GM19351 (cell line): Measurements from ENCODE around the gene TOMM7.
"Not testable (repeated sequence)": the region's sequence is repeated elsewhere in the genome, so short reads cannot be mapped to it uniquely, and the experiment has no call there.

Experiments used
- ATAC-seq: cut with Tn5 transposase; IDR thresholded peaks from one replicate; pipeline ENCODE4 v1.9.1; 2021; ENCODE audit warnings: mild to moderate bottlenecking, moderate library complexity; ENCODE audit not compliant: unreplicated experiment

The TOMM7 gene

DNA sequence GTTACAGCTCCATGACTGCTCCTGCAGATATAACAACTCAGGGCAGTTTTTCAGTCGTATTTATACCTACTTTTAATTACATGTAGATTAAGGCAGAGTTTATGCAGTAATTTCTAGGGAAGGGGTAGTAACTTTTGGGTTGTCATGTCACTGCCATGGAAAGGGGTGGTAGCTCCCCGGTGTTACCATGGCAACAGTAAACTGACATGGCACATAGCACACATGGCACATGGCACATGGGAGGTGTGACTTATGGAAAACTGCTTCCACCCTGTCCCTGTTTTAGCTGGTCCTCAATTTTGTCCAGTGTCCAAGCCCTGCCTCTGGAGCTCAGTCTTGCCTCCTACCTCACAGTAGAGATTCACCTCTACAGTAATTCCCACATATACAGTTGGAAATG, 3.9 kb upstream of the TOMM7 start:
- ATAC-seq, result no peak

DNA sequence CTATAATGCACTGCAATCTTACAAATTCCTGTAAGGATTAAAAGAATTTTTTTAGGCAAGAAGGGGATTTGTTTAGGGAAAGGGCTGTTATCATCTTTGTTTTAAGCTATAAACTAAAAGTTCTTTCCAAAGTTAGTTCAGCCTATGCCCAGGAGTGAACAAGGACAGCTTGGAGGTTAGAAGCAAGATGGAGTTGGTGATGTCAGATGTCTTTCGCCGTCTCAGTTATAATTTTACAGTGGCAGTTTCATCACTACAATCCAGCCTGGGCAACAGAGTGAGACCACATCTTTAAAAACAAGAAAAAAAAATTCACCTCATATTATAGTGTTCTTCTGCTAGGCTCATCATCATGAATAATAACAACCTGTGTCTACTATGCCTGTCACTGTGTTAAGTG, 2.1 kb upstream of the TOMM7 start:
- no peak for ATAC-seq

DNA sequence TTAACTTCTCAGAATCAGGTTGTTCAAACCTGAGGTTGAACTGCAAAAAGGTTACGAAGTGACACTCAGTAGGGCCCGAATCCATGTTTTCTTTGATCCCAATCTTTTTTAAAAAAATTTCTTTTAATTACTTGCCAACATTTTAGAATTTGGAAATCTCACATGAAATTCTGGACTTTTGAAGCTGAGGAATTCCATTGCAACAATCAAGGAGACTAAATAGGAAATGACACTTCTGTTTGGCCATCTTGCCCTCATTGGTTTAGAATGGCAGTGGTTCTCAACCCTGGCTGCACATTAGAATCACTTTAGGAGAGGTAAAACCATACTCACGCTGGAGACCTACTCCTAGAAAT, 471 bp upstream of the TOMM7 start:
- peak; percentile 2 for ATAC-seq

DNA sequence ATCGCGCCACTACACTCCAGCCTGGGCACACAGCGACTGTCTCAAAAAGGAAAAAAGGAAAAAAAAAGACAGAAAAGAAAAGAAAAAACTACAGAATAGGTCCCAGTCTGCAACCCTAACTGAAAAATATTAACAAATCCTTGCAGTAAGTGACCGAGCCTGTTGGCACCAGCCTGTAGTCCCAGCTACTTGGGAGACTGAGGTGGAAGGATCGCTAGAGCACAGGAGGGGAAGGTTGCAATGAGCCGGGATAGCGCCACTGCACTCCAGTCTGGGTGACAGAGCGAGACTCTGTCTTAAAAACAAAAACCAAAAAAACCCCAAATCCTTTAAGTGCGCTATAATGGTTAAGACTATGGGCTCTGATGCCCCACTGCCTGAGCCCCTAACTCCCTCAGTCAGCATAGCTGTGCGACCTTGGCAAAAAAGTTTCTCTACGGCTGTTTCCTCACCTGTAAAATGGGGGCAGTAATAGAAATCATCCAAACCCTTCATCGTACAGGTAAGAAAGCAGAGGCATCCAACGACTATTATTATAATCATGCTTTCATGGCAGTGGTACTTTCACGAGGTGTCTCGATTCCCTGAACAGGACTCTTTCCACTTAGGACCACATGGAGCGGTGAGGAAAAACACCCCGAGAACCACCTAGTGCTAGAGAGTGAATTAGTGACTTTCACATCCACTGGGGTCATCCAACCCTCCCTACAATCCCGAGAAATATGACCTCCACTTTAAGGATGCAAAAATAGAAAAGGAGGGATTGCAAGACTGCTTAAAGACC, 755 bp downstream of the TOMM7 start:
- ATAC-seq, result peak; percentile 15

DNA sequence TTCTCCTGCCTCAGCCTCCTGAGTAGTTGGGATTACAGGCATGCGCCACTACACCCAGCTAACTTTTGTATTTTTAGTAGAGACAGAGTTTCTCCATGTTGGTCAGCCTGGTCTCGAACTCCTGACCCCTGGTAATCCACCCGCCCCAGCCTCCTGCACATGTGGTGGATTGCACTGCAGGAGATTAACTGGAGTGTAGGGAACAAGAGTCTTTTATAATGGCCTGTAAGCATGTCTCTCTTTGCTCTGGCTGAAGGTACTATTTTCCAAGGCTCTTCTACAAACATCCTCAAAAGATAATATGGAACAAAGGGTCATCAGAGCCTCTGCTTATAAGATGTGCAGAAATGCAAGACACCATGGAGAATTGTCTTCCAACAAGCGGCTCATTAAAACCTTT, 3.2 kb downstream of the TOMM7 start:
- ATAC-seq, result no peak

DNA sequence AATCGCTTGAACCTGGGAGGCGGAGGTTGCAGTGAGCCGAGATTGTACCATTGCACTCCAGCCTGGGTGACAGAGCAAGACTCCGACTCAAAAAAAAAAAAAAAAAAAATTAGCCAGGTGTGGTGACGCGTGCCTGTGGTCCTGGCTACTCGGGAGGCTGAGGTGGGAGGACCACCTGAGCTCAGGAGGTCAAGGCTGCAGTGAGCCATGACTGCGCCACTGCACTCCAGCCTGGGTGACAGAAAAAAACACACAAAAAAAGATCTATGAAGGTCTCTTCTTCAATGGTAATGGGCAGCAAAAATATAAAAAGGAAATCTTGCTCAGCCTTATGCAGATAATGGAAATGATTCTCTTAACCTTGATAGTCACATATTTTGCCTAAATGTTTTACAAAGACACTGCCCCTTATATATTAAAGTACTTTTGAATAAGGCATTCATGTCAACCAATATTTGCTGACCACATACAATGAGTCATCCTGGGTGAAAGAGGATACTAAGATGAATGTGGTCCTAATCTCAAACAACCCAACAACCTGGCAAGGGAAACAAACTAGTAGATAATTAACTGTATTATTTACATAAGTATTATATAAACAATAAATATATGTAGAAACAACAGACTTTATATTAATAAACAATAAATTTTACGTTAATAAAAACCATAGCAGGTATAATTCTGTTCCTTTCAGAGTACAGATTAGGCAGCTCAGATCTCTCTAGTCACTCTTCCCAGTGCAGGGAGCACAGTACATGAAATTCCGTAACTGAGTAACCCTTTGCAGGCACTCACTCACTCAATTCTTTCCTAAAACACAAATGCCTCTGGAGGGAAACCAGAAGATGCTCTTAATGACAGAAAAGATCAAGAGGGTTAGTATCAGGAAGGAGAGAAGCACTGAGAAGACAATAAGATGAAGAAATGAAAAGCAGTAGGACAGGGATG, 8.1 kb downstream of the TOMM7 start:
- ATAC-seq, result no peak

DNA sequence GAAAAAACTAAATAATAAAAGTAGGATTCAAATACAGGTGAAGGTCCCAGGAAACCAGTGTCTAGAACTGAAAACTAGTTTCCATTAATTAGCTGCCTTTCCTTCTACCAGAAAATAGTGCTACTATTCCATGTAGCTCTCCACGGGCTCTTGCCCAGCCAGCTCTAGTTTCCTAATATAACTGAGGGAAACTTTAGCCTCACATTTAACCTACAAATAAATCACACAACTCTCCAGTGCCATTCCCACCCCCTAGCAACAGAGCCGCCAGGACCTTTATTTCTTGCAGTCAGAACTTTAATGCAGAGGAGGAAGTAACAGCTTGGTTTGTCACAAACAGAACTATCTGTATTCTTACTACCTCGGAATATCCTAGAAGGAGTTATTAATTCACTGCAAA, 10.3 kb downstream of the TOMM7 start:
- no peak for ATAC-seq

DNA sequence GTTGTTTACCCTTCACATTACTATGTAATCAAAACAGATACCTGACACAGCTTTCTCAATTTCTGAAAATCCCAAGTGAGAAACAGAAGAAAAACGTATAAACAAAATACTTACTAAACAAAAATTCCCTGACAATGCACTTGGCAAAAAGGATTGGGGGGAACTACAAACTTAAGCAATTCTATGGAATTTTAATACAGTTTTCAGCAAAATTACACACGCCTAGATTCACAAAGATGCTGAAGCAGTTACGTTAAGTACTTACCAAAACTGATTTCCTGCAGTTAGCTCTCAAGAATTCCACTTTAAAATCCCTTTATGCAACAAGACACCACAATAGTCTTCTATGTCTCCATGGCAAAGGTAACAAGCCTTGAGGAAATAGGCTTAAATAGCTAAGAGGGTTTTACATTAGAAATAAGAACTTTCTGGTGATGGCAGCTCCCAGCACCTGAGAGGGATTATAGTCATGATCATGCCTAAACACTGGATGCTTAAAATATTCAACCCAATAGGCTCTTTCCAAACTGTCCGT, 10.8 kb downstream of the TOMM7 start:
- ATAC-seq, result no peak

DNA sequence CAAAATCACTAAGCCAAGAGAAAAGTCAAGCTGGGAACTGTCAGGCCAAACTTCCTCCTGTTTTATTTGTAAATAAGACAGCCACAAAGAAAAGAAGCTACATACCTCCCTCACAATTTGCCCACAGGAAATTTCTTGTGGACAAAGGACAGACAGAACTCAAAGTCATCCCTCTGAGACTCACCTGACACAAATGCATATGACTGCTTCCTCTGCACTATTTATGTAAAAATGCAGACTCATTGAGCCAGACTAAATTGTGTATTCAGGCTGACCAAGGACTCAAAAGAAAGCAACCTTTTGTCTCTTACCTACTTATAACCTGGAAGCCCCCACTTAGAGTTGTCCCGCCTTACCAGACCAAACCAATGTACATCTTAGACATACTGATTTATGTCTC, 11.8 kb downstream of the TOMM7 start:
- no peak for ATAC-seq

DNA sequence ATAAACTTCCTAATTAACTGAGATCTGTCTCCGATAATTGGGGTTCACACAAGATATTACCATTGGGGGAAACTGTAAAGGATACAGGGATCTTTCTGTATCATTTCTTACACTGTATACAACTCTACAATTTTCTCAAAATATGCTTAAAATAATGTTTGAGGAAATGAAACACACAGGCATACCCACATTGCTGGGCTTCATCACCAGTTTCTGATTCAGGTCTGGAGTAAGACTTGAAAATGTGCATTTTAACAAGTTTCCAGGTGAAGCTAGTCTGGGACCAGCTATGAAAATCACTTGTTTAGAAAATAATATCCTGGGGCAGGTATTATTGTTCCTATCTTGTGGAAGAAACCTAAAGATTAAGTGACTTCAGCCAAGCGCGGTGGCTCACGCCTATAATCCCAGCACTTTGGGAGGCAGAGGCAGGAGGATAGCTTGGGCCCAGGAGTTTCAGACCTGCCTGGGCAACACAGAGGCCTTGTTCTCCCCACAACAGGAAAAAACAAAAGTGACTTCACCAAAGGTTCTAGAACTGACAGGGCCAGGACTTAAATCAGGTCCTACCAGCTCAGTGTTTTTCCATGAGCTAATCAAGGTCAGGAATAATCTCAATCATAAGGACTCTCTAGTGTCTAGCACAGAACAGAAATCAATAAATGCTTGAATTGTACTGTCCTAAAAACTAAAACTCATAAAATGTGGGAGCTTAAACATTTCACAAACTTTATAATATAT, 12.6 kb downstream of the TOMM7 start:
- ATAC-seq, result no peak

DNA sequence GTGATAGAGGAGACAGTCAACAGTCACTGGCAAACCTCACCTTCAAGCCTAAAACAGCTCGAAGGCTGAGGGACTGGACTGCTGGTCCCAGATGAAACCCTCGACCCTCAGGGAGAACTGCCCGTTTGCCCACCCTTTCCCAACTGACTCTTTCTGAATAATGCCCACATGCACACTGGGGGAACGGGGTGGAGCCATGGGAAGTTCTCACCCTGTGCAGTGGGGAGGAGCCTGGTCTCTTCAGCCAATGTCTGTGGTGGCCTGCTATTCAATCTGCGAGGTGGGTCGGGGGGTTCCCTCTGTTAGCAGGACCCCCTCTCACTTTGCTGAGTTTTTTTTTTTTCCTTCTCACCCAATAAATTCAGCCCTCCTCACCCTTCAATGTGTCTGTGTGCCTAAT, 14.5 kb downstream of the TOMM7 start:
- ATAC-seq, result no peak

DNA sequence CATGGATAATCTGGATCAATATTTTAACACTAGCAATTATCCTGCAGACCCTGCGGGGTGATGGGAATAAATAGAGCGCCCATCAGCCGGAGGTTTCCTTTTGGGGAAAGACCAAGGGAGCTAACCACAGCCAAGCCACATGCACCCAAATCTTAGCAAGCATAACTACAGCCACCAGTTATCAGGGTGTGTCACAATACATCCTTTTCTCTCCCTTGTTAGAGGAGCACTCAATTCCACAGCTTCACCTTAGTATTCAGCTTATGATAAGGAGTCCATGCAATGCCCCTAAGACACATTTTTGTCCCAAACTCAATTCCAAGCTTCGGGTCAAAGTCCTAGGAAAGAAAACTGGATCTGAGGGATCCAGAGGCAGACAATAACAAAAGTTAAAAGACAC, 15.9 kb downstream of the TOMM7 start:
- no peak for ATAC-seq

DNA sequence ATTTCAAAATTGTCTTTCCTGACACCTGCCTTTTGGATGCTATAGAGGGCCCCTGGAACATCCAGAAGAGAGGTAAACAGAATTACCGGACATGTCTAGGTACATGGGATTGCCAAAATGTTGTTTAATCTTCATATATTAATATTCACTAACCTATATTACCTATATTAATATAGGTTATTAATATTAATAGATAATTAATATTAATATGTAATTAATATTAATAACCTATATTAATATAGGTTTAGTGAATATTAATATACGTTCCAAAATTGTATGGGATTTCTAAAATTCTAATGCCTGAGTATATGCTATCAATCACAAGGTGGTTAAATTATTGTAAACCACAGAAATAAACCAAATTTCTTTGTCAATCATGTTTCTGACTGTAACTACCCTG, 17.4 kb downstream of the TOMM7 start:
- ATAC-seq, result no peak

DNA sequence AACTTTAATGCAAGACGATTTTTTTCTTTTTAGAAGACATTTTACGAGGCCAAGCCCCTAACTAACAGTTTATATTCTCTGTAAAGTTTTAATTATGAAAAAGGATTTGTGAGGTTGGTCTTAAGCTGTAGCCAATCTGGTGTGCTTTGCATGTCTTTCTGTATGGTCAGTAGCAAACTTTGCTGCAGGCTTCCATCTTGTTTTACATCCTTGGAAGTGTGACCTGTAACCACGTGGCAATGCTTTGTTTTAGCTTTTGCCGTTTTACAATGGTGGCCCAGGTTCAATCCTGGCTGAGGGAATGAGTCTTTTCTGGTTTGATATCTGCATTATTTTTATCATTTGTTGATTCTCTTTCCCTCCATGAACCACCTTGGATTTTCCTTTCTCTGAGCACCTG, 19.8 kb downstream of the TOMM7 start:
- ATAC-seq, result not testable (repeated sequence)

DNA sequence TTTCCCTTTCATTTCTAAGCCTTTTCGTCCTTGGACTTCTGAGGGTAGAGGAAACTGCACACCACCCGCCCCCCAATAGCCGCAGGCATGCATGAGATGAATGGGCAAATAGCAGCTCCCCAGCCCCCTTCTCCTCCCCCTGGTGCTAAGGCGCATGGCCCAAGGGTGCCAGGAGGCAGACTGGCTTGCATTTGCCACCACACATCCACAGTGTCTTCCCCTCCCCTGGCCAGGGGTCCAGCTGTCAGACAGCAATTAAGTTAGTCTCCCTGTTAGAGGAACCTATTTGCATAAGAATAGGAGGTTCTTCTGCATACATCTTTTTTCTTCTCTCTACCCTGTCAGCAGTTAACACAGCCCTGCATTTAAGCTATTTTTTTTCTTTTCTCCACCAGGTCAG, 20.2 kb downstream of the TOMM7 start:
- no peak for ATAC-seq

DNA sequence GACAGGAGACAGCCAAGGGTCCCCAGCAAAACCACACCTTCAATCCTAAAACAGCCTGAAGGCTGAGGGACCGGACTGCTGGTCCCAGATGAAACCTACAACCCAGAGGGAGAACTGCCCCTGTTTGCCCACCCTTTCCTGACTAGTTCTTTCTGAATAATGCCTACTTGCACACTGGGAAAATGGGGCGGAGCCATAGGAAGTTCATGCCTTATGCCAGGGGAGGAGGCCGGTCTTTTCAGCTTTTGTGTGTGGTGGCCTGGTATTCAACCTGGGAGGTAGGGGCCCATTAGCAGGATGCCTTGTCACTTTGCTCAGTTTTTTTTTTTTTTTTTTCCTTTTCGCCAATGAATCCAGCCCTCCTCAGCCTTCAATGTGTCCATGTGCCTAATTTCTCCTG, 20.7 kb downstream of the TOMM7 start:
- ATAC-seq, result no peak

DNA sequence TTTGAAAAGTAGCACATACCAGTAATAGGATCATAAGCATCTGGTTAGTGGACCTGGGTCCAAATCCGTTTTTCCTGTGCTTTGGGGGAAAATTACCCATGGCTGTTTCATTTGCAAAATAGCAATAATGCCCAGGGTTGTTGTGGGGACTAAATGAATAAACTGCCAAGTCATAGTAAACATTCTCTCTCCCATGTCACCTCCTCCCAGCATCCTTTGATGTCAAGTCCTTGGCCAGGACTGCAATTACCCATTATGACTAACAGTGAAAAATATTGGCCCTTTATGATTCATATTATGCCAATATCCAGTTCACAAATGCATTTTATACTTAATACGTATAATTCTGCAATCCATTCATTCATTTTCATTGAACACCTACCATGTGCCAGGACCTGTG, 23.0 kb downstream of the TOMM7 start:
- ATAC-seq, result no peak

DNA sequence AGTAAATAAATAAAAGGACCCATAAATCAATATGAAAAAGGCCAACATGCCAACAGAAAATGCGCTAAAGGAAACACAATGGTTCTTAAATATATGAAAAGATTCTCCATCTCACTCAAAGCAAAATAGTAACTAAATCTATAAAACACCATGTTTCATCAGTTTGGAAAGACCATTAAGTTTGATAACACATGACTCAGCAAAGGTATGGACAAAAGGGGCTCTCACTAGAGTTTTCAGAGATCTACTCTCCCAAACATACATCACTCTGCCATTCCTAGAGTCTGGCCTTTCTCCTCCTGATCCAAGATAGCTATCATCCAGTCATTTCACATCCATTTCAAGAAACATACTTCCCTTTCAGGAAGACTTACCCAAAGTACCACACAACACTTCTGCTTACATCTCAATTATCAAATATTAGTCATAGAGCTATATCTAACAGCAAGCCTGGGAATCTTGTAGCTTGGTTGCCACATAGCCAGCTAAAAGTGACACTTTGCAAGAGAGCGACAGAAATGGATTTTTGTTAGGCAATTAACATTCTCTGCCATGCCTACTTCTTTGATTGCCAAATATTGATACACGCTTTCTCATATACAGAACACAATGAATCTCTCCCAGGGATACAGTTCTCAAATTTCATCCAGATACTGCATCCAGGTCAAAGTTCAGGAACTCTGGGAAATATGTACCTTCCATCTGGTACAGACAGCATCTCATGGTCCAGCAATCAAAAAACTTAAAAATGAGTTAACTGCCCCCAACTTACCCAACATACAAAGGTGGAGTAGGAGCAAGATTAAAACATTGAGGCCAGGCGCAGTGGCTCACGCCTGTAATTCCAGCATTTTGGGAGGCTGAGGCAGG, 28.8 kb downstream of the TOMM7 start:
- no peak for ATAC-seq

DNA sequence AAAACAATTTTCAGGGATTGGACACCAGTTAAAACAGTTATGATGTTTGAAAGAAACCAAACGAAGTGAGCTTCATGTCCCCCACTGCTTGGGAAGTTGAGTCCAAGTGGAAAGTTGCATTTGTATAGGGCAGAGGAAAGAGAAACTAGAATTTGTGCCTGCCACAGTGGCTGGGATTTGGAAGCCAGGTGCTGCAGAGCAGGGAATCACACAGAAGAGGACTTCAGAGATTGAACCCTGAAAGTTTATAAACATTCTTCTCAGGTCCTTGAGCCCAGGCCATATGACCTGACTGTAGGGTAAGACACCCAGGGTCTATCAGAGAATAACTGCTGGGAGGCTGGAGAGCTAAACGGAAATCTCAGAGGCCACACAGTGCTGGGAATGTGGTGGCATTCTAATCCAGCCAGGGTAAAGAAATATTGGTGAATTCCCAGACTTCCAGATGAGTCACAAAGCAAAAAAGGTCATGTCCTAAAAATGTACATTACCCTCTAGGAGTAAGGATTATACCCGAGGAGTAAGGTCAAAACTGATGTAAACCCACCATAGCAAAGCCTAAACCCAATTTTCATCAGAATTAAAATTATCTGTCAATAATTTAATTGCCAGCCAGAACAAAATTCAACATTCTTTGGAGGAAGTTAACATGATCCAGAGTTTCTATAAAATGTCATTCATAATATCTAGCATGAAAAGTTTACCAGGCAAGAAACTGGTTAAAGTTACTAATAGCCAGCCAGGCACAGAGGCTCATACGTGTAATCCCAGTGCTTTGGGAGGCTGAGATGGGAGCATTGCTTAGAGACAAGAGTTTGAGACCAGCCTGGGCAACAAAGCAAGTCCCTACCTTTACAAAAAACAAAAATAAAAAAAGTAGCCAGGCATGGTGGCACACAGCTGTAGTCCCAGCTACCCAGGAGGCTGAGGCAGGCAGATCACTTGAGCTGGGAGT, 31.2 kb downstream of the TOMM7 start:
- ATAC-seq, result no peak
